Measurements from ENCODE around the gene IFITM5.

IFITM5 gene

GRCh38 chr11:266676-267439 is 32.5 kb downstream of the IFITM5 start:
- no peak for DNase-seq (ENCODE audit: low spot score)

- no peak for DNase-seq (ENCODE audit: low spot score)
Measured at GRCh38 chr11:261624-262023, 37.7 kb downstream of the IFITM5 start.

- no peak for DNase-seq (ENCODE audit: low spot score)
Measured at GRCh38 chr11:259413-259812, 39.9 kb downstream of the IFITM5 start.

GRCh38 chr11:257766-258493 is 41.4 kb downstream of the IFITM5 start:
- DNase-seq (ENCODE audit: low spot score) = no peak

DNA sequence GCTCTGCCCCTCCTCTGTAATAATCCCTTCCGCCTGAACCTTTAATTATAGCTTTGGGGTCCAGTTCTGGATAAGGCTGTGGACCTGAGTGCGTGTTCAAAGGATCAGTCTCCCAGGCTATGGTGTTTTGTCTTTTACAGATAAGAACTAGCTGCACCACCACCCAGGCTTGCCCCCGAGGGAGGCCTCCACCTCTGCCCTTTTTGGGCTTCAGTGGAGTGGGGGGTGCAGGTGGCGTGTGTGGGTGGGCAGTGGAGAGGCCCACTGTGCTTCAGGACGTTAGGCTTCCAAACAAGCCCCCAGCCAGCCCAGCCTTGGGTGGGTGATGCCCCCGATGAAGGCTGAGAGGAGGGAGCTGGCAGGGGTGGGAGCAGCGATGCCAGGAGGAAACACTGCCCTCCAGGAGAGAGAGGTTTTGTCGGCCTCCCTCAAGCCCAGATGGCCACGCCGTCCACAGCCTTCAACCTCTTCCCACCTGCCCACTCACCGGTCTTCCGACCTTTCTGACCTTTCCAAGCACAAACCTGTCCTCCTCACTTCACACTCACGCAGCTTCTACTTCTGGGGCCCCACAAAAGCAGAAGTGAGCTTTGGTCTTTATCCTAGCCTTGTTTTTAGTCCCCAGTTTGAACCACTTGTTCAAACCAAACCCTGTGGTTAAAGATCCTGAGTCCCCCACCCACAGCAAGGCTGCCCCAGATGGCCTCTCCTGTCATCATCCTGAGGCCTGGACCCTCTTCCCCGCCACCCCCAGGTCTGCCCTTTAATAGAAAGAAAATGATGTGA is 42.2 kb downstream of the IFITM5 start:
- no peak for DNase-seq (ENCODE audit: low spot score)

- no peak for DNase-seq (ENCODE audit: low spot score)
Measured at GRCh38 chr11:255816-256215, 43.5 kb downstream of the IFITM5 start.

GRCh38 chr11:255176-255575 is 44.1 kb downstream of the IFITM5 start:
- no peak for DNase-seq (ENCODE audit: low spot score)

- no peak for DNase-seq (ENCODE audit: low spot score)
Measured at GRCh38 chr11:253886-254270, 45.4 kb downstream of the IFITM5 start.

DNA sequence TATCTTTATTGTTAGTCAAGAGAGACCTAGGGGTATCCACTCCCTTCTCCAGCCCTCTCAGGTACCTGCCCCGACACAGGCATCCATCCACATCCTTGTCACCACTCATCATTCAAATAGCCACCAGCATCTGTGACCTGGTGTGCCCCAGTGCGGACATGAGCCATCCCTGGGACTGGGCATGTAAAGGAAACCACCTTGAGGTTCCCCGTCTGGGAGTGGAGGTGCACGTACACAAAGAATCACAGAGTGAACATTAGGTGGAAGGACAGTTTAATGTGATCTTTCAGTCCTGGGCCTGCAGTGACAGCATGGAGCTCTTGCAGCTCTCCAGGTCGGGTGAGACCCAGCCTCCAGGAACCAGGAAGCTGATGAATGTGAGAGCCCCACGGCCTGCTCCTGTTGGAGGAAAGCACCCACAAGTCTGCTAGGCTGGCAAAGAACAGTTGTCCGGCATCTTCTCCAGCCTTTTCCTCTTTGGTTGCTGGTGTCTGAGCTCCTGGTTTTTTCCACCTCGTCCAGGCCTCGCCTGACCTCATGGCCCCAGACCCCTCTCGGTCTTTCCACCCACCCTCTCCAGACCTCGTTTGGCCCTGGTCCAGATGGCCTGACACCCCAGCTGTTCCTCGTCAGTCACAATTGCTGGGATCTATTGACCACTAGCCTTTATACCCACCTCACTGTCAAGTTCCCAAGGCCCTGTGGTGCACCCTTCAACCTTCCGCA is 46.0 kb downstream of the IFITM5 start:
- DNase-seq (ENCODE audit: low spot score) = no peak

- no peak for DNase-seq (ENCODE audit: low spot score)
Measured at GRCh38 chr11:252666-253065, 46.7 kb downstream of the IFITM5 start.

- DNase-seq (ENCODE audit: low spot score) = no peak
Measured at GRCh38 chr11:251550-251949, 47.8 kb downstream of the IFITM5 start.

- peak; percentile 81 for DNase-seq (ENCODE audit: low spot score)
Measured at GRCh38 chr11:250740-251299, 48.5 kb downstream of the IFITM5 start.

GRCh38 chr11:250274-250673 is 49.1 kb downstream of the IFITM5 start:
- DNase-seq (ENCODE audit: low spot score) = no peak

GRCh38 chr11:249062-249461 is 50.3 kb downstream of the IFITM5 start:
- no peak for DNase-seq (ENCODE audit: low spot score)

Measured in CD4-positive, alpha-beta T cell treated with Interleukin-6 at 100 ng/mL for 8 hours (primary cell).